Stimulated activated memory B cell treated with anti-CD40 and anti-IgM and Interleukin-4, amounts not matched to agents 10 μg/mL and 1 μg/mL and 100 μg/mL, for 72 hours (primary cell): ENCODE data around the gene MAGEA3.
"Not testable (repeated sequence)": the region's sequence is repeated elsewhere in the genome, so short reads cannot be mapped to it uniquely, and the experiment has no call there.

ENCODE experiments used
- ATAC-seq: fragments of 150-1000 bp; cut with Tn5 transposase; 2 replicates; pipeline ENCODE4 v1.10.0; 2021
- H3K27ac Mint-ChIP-seq: one replicate; pipeline ENCODE4 v1.8.0; 2022; ENCODE audit warnings: mild to moderate bottlenecking, mixed read lengths
- H3K27me3 Mint-ChIP-seq: one replicate; pipeline ENCODE4 v1.8.0; 2022; ENCODE audit warnings: mixed read lengths
- H3K36me3 Mint-ChIP-seq: one replicate; pipeline ENCODE4 v1.8.0; 2022; ENCODE audit warnings: mixed read lengths
- H3K4me1 Mint-ChIP-seq: one replicate; pipeline ENCODE4 v1.8.0; 2022; ENCODE audit warnings: mixed read lengths
- H3K4me3 Mint-ChIP-seq: one replicate; pipeline ENCODE4 v1.8.0; 2022; ENCODE audit warnings: mild to moderate bottlenecking, moderate library complexity, mixed read lengths
- H3K9me3 Mint-ChIP-seq: one replicate; pipeline ENCODE4 v1.8.0; 2022; ENCODE audit warnings: mixed read lengths

The MAGEA3 gene

GRCh38 chrX:152697952-152698931, at the start of gene MAGEA3:
TSS of gene MAGEA3 (plus strand) at chrX:152698794. CDS start at chrX:152700833, 2,039 bp downstream.
- not testable (repeated sequence) for H3K4me3 Mint-ChIP-seq, H3K36me3 Mint-ChIP-seq, H3K27ac Mint-ChIP-seq, ATAC-seq, H3K4me1 Mint-ChIP-seq, H3K9me3 Mint-ChIP-seq, H3K27me3 Mint-ChIP-seq

- H3K27ac Mint-ChIP-seq: no peak overlapping the region
- no peaks in the 10 kb centered on the region for H3K36me3 Mint-ChIP-seq
- no peaks in the 10 kb centered on the region for H3K9me3 Mint-ChIP-seq
- ATAC-seq: no peak
- H3K27me3 Mint-ChIP-seq: peaks cover 15% of the 10 kb centered on the region
- H3K4me1 Mint-ChIP-seq: no peaks in the 10 kb centered on the region
- no peak overlapping the region for H3K4me3 Mint-ChIP-seq
These were observed 46.5 kb upstream of the MAGEA3 start for GRCh38 chrX:152652060-152652459.

GRCh38 chrX:152652467-152652866, 46.1 kb upstream of the MAGEA3 start:
- H3K27ac Mint-ChIP-seq: no peak overlapping the region
- H3K4me3 Mint-ChIP-seq: no peak overlapping the region
- H3K4me1 Mint-ChIP-seq: no peaks in the 10 kb centered on the region
- H3K9me3 Mint-ChIP-seq: no peaks in the 10 kb centered on the region
- H3K36me3 Mint-ChIP-seq: no peaks in the 10 kb centered on the region
- no peak for ATAC-seq
- H3K27me3 Mint-ChIP-seq: peaks cover 15% of the 10 kb centered on the region

- H3K27me3 Mint-ChIP-seq: peaks cover 7% of the 10 kb centered on the region
- no peak for ATAC-seq
- H3K36me3 Mint-ChIP-seq: no peaks in the 10 kb centered on the region
- H3K4me3 Mint-ChIP-seq: no peak overlapping the region
- H3K9me3 Mint-ChIP-seq: no peaks in the 10 kb centered on the region
- H3K27ac Mint-ChIP-seq: no peak overlapping the region
- no peaks in the 10 kb centered on the region for H3K4me1 Mint-ChIP-seq
These were observed 42.5 kb upstream of the MAGEA3 start for GRCh38 chrX:152656087-152656486.

GRCh38 chrX:152656890-152657289, 41.7 kb upstream of the MAGEA3 start:
- Mint-ChIP-seq H3K9me3 (no peaks in the 10 kb centered on the region), H3K4me3 (no peak overlapping the region), H3K4me1 (no peaks in the 10 kb centered on the region), H3K27me3 (peaks cover 7% of the 10 kb centered on the region), H3K36me3 (no peaks in the 10 kb centered on the region), H3K27ac (no peak overlapping the region)
- no peak for ATAC-seq

GRCh38 chrX:152658302-152658701, 40.3 kb upstream of the MAGEA3 start:
- Mint-ChIP-seq H3K4me1 (no peaks in the 10 kb centered on the region), H3K9me3 (no peaks in the 10 kb centered on the region)

GRCh38 chrX:152663086-152663485, 35.5 kb upstream of the MAGEA3 start:
- Mint-ChIP-seq H3K4me1 (no peaks in the 10 kb centered on the region), H3K27me3 (no peaks in the 10 kb centered on the region), H3K9me3 (peaks cover 7% of the 10 kb centered on the region), H3K4me3 (no peak overlapping the region), H3K27ac (no peak overlapping the region), H3K36me3 (no peaks in the 10 kb centered on the region)
- ATAC-seq: no peak

More at GRCh38 chrX:152658302-152658701, 40.3 kb upstream of the MAGEA3 start:
- Mint-ChIP-seq H3K27ac (no peak overlapping the region), H3K27me3 (peaks cover 7% of the 10 kb centered on the region), H3K4me3 (no peak overlapping the region), H3K36me3 (no peaks in the 10 kb centered on the region)
- no peak for ATAC-seq

- H3K36me3 Mint-ChIP-seq: no peaks in the 10 kb centered on the region
- no peak for ATAC-seq
- no peaks in the 10 kb centered on the region for H3K4me1 Mint-ChIP-seq
- no peaks in the 10 kb centered on the region for H3K27me3 Mint-ChIP-seq
- H3K27ac Mint-ChIP-seq: no peak overlapping the region
- no peak overlapping the region for H3K4me3 Mint-ChIP-seq
- H3K9me3 Mint-ChIP-seq: no peaks in the 10 kb centered on the region
These were observed 24.5 kb upstream of the MAGEA3 start for GRCh38 chrX:152674135-152674534.

GRCh38 chrX:152674652-152675051, 23.9 kb upstream of the MAGEA3 start:
- not testable (repeated sequence) for H3K9me3 Mint-ChIP-seq, H3K4me1 Mint-ChIP-seq, H3K4me3 Mint-ChIP-seq, H3K27me3 Mint-ChIP-seq, H3K27ac Mint-ChIP-seq, H3K36me3 Mint-ChIP-seq, ATAC-seq

- H3K4me3 Mint-ChIP-seq, H3K27me3 Mint-ChIP-seq, H3K4me1 Mint-ChIP-seq, H3K27ac Mint-ChIP-seq, H3K36me3 Mint-ChIP-seq, H3K9me3 Mint-ChIP-seq: not testable (repeated sequence)
- peak; percentile 43 for ATAC-seq
These were observed 17.6 kb upstream of the MAGEA3 start for GRCh38 chrX:152681012-152681411.

- not testable (repeated sequence) for H3K4me1 Mint-ChIP-seq, H3K36me3 Mint-ChIP-seq, H3K27ac Mint-ChIP-seq, H3K4me3 Mint-ChIP-seq, H3K9me3 Mint-ChIP-seq, ATAC-seq, H3K27me3 Mint-ChIP-seq
These were observed 1.8 kb downstream of the MAGEA3 start for GRCh38 chrX:152700390-152700789.

- not testable (repeated sequence) for H3K9me3 Mint-ChIP-seq, ATAC-seq, H3K27ac Mint-ChIP-seq, H3K36me3 Mint-ChIP-seq, H3K4me3 Mint-ChIP-seq, H3K27me3 Mint-ChIP-seq, H3K4me1 Mint-ChIP-seq
These were observed 7.9 kb downstream of the MAGEA3 start for GRCh38 chrX:152706500-152706899.

GRCh38 chrX:152709173-152709572, 10.6 kb downstream of the MAGEA3 start, which contains the start of gene CSAG2:
TSS of gene CSAG2 (minus strand) at chrX:152709273. CDS start at chrX:152709112, 161 bp downstream.
- H3K27ac Mint-ChIP-seq, H3K9me3 Mint-ChIP-seq, ATAC-seq, H3K36me3 Mint-ChIP-seq, H3K4me3 Mint-ChIP-seq, H3K4me1 Mint-ChIP-seq, H3K27me3 Mint-ChIP-seq: not testable (repeated sequence)

GRCh38 chrX:152713195-152713594, 14.6 kb downstream of the MAGEA3 start:
- H3K36me3 Mint-ChIP-seq, H3K9me3 Mint-ChIP-seq, H3K27me3 Mint-ChIP-seq, H3K27ac Mint-ChIP-seq, H3K4me1 Mint-ChIP-seq, H3K4me3 Mint-ChIP-seq, ATAC-seq: not testable (repeated sequence)

GRCh38 chrX:152713815-152714787, 15.5 kb downstream of the MAGEA3 start, which contains the start of gene MAGEA2B:
TSS of gene MAGEA2B (plus strand) at chrX:152714628. CDS start at chrX:152717107, 2,479 bp downstream.
- not testable (repeated sequence) for H3K9me3 Mint-ChIP-seq, ATAC-seq, H3K27ac Mint-ChIP-seq, H3K36me3 Mint-ChIP-seq, H3K4me1 Mint-ChIP-seq, H3K27me3 Mint-ChIP-seq, H3K4me3 Mint-ChIP-seq
